Thyroid gland (tissue), 4 donors: Measurements from ENCODE around the gene DNAJC12.

Experiments
- POLR2A ChIP-seq, 2 donors: fragments of 450-650 bp; IDR thresholded peaks; one replicate each; pipeline ENCODE4 v1.6.1; 2017; ENCODE audit warnings: antibody characterized with exemption in 2 of 2, mild to moderate bottlenecking in 2 of 2, moderate library complexity in 1 of 2
- TF ChIP-seq, protein P1 (sequence below), 6 experiments: fragments of 200-600 bp in 3 of 6; fragments of 450-650 bp in 3 of 6; sonication (generic) in 3 of 6; IDR thresholded peaks; one replicate each; pipeline ENCODE4 v1.5.1; 2016 to 2019; ENCODE audit warnings: antibody characterized with exemption in 6 of 6, mild to moderate bottlenecking in 2 of 6, inconsistent platforms in 1 of 6, moderate library complexity in 1 of 6

DNA sequence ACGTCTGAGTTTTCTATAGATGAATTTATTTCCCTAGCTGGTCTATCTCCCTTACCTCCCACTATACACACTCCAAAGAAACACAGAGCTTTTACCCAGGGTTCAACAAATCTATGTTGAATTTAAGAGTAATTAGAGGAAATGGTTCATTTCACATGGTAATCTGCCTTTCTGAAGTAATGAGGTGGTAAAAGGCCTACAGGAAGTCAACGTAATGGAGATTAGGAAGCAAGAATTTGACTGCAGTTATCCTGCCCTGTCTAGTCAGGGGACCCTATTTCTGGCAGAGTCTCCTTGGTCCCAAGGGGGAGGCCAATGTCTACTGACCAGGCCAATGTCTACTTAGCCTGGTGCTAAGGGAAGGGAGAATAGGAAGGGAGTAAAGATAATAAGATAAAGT lies 25.1 kb upstream of the DNAJC12 start:
- TF ChIP-seq, protein P1, sequence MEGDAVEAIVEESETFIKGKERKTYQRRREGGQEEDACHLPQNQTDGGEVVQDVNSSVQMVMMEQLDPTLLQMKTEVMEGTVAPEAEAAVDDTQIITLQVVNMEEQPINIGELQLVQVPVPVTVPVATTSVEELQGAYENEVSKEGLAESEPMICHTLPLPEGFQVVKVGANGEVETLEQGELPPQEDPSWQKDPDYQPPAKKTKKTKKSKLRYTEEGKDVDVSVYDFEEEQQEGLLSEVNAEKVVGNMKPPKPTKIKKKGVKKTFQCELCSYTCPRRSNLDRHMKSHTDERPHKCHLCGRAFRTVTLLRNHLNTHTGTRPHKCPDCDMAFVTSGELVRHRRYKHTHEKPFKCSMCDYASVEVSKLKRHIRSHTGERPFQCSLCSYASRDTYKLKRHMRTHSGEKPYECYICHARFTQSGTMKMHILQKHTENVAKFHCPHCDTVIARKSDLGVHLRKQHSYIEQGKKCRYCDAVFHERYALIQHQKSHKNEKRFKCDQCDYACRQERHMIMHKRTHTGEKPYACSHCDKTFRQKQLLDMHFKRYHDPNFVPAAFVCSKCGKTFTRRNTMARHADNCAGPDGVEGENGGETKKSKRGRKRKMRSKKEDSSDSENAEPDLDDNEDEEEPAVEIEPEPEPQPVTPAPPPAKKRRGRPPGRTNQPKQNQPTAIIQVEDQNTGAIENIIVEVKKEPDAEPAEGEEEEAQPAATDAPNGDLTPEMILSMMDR (IDR thresholded peaks at IDR 0.05) = no peak
- no peak for TF ChIP-seq POLR2A (IDR thresholded peaks at IDR 0.05)
